GM23248 (cell line): ENCODE measurements around the gene OBP2A.

Experiments used
- EZH2 ChIP-seq: fragments of 200-600 bp; sonication (generic); IDR thresholded peaks from 2 replicates; pipeline ENCODE4 v1.6.1; 2018; ENCODE audit warnings: antibody characterized with exemption, mild to moderate bottlenecking; ENCODE audit not compliant: insufficient read depth, poor library complexity, severe bottlenecking
- EZH2phosphoT487 ChIP-seq: fragments of 200-600 bp; sonication (generic); IDR thresholded peaks from 2 replicates; pipeline ENCODE4 v1.6.1; 2018; ENCODE audit warnings: antibody characterized with exemption, moderate library complexity, mild to moderate bottlenecking, low read depth; ENCODE audit not compliant: insufficient read depth

DNA sequence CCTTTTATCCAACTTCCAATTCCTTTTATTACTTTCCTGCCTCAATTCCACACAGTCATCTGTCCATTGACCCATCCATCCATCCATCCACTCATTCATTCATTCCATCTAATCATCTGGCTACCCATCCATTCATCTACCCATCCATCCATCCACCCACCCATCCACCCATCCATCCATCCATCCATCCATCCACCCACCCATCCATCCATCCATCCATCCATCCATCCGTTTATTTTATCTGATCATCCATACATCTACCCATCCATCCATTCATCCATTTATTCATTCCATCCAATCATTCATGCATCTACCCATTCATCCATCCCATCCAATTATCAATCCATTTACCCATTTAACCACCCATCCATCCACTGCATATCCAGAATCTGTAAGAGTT lies 27.2 kb downstream of the OBP2A start:
- TF ChIP-seq EZH2phosphoT487: no peak
- TF ChIP-seq EZH2: no peak
